GM21528 (cell line): ENCODE data around the gene CCDC81.
"Not testable (repeated sequence)": the region's sequence is repeated elsewhere in the genome, so short reads cannot be mapped to it uniquely, and the experiment has no call there.

Experiments used
- ATAC-seq: cut with Tn5 transposase; IDR thresholded peaks from one replicate; pipeline ENCODE4 v1.9.1; 2021; ENCODE audit warnings: mild to moderate bottlenecking, moderate library complexity; ENCODE audit not compliant: unreplicated experiment, low FRiP score

The CCDC81 gene

DNA sequence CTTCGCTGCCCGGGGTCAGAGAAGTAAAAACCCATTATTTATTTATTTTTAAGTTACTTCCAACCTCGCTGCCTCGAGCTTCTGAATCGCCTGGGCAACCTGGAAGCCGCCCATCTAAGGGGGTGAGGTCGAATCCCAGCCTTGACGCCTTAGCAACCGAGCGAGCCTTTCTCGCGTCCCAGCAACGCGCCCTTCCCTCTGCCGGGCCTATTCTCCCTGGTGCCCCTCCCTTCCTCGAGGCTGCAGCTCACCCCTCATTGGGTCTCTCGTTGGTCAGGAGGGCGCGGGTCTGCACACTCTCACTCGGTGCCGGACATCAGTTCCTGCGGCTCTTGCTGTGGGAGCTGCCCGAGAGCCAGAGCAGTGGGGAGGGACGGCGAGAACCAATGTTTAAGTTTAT is at the start of gene CCDC81:
Gene CCDC81 (plus strand): TSS at position 302 of the 400 bp plus-strand sequence. CDS start 277 bp downstream, outside the sequence.
- ATAC-seq, result no peak

DNA sequence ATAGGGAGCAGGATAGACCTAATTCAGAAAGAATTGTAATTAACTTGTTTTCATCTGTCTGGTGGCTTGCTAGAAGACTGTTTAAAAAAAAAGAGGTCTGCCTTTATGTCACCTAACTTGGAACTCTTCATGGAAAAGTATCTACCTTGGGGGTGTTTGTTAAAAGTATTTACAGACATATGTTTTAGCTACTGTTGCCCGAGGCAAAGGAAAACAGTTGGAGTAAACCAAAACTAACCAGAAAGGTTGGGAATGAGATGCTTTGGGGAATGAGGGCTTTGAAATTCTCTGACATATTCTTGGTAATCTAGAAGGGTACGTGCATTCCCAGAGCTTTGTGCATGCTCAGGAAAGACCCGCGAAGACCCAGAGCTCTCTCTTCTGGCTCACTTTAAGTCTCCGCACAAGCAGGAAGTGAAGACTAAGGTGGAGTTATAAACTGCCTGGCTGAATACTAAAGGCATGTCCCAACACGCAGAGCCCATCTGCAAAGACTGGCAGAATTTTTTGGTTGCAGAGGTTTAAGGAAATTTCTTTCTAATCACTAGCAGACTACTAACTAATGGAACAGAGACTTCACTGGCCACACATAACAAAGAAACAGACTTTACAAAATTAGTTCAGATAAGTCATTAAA is 39.4 kb upstream of the CCDC81 start:
- no peak for ATAC-seq

DNA sequence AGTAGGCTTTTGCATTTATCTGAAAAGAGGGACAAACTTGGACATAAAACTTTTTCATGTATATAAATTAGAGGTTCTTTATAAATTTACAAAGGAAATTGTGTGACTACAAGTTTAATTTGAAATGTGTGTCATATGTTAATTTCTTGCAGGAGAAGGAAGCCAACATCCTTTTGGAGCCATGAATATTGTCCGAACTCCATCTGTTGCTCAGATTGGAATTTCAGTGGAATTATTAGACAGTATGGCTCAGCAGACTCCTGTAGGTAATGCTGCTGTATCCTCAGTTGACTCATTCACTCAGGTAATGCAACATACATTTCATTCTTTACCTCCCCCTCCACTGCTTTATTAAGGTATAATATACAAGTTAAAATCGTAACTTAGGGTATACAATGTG is 37.5 kb upstream of the CCDC81 start:
- no peak for ATAC-seq

GRCh38 chr11:86341382-86341781 is 33.3 kb upstream of the CCDC81 start:
- ATAC-seq, result no peak

- ATAC-seq, result no peak
These were observed 28.2 kb upstream of the CCDC81 start for GRCh38 chr11:86346513-86346912.

DNA sequence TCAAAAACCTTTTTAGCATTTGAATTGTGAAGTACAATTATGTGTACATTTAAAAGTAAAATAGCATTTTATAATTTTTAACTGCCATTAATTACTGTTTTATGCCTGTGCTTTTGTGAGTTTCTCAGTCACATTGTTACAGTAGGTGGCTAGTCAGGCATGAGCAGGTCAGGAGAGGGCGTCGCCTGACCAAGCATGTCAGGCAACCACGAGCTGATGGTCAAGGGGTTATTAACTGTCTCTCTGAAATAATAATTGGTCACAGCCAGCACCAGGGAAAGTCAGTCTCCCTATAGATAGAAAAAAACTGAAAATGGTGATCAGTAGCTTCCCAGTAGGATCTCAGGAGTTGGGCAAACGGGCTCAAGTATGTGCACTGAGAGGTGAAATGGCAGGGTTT is 19.4 kb upstream of the CCDC81 start:
- no peak for ATAC-seq

DNA sequence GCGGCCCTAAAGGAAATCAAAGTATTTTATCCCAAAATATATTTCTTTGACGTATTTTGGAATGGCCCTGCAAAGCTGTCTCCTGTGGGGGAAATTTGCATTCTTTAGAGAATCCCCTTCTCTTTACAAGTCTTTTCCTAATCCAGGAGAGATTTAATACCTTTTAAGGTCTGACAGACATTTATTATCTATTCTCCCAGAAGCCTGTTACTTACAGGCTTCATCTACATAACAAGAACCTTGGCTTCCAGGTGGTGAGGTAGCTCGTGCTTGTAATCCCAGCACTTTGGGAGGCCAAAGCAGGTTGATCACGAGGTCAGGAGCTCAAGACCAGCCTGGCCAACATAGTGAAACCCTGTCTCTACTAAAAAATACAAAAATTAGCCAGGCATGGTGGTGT is 17.3 kb upstream of the CCDC81 start:
- ATAC-seq, result not testable (repeated sequence)

DNA sequence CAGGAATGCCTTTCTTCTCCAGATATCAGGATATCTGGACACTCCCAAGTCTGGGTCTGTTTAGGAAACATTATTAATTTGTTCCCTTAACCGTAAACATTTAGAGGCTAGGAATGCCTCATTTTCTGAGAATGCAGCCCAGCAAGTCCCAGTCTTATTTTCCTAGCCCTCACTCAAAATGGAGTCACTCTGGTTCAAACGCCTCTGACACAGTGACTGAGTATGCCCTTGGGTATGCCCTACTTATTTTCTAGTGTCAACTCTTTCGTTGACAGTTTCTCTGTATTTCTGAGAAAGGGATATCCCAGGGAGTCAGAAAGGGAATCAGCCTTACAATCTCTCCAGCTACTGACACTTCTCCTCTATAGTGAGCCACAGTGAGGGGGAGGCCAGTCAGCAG is 16.0 kb upstream of the CCDC81 start:
- no peak for ATAC-seq

GRCh38 chr11:86360775-86361395 is 13.8 kb upstream of the CCDC81 start:
- ATAC-seq, result no peak

DNA sequence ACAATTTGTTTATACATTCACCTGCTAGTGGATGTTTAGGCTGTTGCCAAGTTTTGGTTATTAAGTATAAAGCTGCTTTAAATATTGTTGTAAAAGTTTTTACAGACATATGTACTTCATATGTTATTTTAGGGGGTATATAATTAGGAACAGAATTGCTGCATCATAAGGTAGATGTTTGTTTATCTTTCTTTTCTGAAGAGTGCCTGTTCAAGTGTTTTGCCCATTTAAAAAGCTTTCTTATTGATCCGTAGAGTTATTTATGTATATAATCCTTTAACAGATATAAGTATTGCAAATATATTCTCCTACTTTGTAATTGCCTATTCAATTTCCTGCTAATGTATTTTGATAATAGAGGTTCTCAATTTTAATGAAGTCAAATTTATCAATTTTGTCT is 11.3 kb upstream of the CCDC81 start:
- no peak for ATAC-seq

DNA sequence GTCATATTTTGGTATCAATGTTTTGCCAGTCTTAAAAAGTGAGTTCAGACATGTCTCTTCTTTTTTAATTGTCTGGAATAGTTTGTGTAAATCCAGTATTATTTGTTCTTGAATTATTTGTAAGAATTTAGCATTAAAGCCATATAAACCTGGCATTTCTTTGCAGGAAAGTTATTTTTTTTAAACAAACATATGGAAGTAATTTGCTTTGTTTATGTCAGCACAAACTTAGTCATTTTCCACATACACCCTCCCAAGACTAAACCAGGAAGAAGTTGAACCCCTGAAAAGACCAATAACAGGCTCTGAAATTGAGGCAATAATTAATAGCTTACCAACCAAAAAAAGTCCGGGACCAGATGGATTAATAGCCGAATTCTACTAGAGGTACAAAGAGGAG is 9.1 kb upstream of the CCDC81 start:
- no peak for ATAC-seq

DNA sequence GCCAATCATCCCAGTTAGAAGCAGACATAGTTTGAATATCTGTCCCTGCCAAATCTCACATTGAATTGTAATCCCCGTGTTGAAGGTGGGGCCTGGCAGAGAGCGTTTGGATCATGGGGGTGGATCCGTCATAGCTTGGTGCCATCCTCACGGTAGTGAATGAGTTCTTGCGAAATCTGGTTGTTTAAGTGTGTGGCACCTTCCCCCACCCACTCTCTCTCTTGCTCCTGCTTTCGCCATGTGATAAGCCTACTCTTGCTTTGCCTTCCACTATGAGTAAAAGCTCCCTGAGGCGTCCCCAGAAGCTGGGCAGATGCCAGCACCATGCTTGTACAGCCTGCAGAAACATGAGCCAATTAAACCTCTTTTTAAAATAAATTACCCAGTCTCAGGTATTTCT is 5.0 kb upstream of the CCDC81 start:
- ATAC-seq, result no peak

- no peak for ATAC-seq
These were observed 4.5 kb upstream of the CCDC81 start for GRCh38 chr11:86370171-86370570.

DNA sequence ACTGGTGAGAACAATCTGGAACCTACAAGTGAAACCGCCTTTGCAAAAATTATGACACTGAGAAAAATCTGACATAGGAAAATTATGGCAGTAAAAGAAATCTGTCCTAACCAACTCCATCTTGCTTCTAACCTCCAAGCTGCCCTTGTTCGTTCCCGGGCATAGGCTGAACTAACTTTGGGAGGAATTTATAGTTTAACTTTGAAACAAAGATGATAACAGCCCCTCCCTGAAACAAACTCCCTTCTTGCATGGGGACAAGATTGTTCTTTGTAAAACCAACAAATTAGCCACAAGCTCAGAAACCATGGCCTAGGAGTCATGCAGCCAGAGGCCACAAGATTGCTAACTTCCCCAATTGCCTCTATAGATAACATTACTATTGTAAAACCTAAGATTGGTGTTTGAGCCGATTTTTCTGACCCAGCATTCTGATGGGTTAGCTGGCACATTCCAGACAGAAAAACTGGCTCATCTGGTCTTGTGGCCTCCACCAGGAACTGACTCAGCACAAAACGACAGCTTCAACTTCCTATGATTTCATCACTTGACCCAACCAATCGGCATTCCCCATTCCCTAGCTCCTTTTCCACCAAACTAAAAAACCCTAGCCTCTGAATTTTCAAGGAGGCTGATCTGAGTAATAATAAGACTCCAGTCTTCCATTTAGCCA is 3.6 kb upstream of the CCDC81 start:
- no peak for ATAC-seq

DNA sequence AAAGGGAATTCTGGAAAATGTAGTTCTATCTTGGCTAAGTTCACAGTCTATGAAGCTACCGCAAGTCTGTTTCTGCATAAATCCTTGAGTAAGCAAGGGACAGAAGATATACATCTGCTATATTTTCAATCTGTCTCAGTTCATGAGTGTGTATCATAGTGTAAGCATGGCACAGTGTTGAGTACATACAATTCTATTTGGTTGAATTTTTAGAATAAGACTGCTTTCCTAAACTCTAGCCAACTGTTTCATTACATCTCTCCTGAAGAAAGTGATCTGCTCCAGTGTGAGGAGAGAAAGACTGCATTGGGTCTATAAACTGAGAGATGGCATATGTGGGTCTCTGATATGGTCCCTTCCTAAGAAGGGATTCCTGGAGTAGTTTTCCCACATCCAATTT is 2.6 kb upstream of the CCDC81 start:
- ATAC-seq, result no peak

- ATAC-seq, result no peak
These were observed 2.1 kb upstream of the CCDC81 start for GRCh38 chr11:86372586-86372985.

GRCh38 chr11:86374069-86374468 is 618 bp upstream of the CCDC81 start:
- no peak for ATAC-seq

DNA sequence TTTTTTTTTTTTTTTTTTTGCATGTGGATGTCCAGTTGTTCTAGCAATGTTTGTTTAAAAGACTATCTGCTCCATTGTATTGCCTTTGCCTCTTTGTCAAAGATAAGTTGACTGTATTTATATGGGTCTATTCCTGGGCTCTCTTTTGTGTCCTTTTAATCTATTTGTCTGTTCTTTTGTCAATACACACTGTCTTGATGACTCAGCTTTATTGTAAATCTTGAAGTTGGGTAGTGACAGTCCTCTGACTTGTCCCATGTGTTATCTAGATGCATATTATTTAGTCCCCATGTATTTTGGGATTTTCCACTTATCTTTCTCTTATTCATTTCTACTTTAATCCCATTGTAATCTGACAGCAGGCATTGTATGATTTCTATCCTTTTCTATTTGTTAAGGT is 3.3 kb downstream of the CCDC81 start:
- ATAC-seq, result no peak

DNA sequence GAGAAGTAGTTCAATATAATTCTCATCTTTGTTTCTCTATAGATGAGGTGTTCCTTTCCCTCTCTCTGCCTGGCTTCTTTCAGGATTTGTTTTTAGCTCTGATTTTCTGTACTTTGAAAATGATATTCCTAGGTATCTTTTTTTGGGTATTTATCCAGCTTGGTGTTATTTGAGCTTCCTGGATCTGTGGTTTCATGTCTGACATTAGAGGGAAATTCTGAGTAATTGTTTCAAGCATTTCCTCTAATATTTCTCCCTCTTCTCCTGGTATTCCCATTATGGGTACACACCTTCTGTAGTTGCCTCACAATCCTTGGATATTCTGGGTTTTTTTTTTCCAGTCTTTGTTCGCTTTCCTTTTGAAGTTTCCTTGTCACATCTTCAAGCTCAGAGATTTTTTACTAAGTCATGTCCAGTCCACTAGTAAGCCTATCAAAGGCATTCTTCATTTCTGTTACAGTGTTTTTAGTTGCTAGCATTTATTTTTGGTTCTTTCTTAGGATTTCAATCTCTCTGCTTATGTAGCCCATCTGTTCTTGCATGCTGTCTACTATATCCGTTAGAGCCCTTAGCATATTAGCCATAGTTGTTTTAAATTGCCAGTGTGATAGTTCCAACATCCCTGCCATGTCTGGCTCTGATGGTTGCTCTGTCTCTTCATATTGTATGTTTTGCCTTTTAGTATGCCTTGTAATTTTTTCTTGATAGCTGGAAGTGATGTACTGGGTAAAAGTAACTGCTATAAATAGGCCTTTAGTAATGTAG is 5.8 kb downstream of the CCDC81 start:
- no peak for ATAC-seq

DNA sequence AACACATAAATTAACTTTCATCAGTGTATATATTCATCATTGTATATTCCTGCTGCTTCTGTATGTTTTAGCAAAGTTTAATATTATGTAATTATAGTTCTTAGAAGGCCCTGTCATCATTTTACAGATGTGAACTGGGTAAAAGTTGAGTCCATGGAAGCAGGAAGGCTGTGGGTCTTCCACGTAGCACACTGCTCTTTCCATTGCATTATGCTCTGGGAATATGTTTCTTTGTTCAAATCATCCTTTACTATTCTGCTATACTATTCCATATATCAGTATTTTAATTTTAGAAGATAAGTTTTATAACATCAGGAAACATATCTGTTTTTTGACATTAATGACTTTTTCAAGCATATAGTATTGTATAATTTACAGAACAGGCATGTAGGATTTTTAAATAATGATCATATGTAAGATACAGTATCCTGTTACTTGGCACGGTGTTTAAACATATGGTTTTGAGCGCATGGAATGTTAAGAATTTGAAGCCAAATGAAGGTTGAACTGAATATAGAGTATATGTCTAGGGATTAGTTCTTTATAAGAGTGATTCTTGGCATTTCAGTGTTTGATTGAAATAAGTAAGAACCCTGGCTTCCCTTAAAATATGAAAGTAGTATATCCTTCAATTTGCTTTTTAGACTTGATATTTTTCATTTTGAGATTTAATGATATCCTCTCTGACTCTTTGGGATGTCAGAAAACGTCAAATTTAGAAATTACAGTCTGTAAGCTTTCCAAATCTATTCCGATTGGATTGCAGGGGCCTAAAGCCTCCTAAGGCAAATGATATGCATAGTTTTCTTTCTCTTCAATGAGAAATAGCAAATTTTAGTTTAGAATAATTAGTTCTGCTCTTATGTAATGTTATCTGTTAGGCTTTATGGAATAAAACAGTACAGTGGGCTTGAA is 8.6 kb downstream of the CCDC81 start:
- ATAC-seq, result no peak
